HG03571 (cell line): Measurements from ENCODE around the gene INPP5D.
A peak's percentile ranks its signal among the peaks of the same experiment; 100 is the strongest.

Experiments
- ATAC-seq: cut with Tn5 transposase; IDR thresholded peaks from one replicate; pipeline ENCODE4 v1.9.1; 2021; ENCODE audit not compliant: unreplicated experiment

The INPP5D gene

GRCh38 chr2:233072838-233073237, 12.7 kb downstream of the INPP5D start:
- no peak for ATAC-seq

- ATAC-seq: no peak
These were observed 14.0 kb downstream of the INPP5D start for GRCh38 chr2:233074106-233074505.

- peak; percentile 31 for ATAC-seq
These were observed 15.2 kb downstream of the INPP5D start for GRCh38 chr2:233075141-233075965.

GRCh38 chr2:233075966-233076339, 15.8 kb downstream of the INPP5D start:
- peak; percentile 54 for ATAC-seq

GRCh38 chr2:233076749-233077148, 16.6 kb downstream of the INPP5D start:
- no peak for ATAC-seq

DNA sequence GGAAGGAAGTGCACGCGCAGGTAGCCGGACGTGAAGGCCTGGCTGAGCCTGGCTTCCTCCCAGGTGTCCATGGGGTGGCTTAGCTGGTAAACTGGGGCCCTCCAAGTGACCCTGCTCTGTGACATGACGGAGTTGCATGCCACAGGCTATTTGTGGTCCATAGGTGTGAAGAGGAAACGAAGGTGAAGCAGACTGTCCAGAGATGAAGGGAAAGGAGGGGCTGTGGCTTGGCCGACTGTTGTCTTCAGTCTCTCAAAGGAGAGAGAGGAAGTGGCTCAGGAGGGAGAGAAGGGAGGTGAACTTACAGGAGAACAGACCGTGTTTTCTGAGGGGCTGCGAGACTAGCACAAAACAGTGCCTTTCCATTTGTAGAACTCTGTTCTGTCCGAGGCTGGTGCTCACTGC, 19.3 kb downstream of the INPP5D start:
- ATAC-seq: peak; percentile 30

DNA sequence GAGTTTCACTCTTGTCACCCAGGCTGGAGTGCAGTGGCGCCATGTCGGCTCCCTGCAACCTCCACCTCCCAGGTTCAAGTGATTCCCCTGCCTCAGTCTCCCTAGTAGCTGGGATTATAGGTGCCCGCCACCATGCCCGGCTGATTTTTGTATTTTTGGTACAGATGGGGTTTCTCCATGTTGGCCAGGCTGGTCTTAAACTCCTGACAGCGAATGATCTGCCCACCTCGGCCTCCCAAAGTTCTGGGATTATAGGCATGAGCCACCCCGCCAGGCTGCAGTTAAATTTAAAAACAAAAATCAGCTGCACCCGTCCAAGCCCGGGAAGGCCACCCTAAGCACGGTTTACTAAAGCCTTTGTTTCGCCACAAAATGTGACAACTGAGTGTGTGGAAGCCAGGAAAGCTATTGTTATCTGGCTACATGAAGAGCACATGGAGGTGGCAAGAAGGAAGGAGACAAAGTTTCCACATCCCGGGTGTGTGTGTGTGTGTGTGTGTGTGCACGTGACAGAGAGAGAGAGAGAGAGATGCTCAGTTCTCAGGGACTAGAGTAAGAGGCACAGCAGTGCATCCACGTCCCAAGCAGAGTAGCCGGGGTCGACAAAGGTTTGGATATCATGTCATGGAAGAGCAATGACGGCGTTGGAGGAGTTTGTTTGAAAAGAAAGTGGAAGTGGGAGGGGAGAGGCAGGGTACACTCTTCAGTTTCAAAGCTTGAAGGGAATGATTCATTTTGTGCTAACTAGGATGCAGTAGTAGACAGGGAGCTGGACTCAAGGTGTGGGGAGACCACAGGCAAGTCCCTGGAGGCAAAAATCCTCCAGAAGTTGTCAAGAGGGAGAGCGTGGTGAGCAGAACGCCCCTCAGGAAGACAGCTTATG, 20.1 kb downstream of the INPP5D start:
- no peak for ATAC-seq

DNA sequence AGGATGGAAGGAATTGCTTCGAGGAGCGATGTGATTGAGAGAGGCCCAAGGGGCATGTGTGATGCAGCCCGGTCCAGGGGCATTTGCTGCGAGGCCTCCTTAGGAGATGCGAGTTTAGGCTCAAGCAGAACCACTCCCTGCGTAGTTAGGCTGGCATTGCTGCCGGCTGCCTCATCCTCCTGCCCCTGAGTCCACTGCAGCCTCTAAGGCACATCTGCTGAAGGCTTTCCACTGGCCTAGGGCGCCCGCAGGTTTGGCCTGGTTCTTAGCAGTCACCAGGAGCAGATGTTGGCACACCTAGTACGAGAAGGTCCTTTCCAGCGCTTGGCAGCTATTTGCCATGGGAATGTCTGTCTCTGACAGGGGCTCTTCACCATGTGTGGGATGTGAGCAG, 20.7 kb downstream of the INPP5D start:
- no peak for ATAC-seq

GRCh38 chr2:233081232-233081730, 21.1 kb downstream of the INPP5D start:
- ATAC-seq: no peak

- ATAC-seq: peak; percentile 0
These were observed 21.6 kb downstream of the INPP5D start for GRCh38 chr2:233081731-233082221.

DNA sequence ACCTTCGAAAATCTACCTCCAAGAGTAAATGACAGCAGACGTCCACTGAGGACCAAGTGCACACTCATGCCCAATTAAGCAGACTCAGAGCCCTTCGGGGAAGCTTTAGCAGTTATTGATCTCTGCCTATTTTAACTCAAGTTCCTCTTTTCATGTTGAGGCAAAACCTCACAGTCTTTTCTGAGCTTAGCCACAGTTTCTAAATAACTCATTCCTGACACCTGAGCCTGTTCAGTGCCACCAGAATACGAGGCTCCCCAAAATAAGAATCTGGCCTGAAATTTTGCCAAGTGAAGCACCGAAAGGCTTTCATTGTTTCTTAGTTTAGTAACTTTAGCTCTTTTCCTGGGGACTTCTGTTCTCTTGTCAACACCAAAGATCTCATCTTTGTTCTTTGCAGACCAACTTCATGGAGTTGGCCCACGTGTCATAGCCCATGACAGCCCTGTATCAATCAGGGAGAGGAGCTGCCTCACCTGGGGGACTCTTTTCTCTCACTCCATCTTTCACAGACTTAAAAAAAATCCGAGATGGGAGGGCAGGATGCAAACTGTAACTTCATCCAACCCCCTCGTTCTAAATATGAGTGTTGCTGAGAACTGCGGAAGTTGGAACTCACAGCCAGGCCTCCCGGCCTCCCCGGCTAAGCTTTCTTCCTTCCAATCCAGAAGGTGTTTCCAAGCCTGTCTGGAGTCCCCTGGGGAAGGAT, 22.2 kb downstream of the INPP5D start:
- peak; percentile 40 for ATAC-seq

- ATAC-seq: no peak
These were observed 23.0 kb downstream of the INPP5D start for GRCh38 chr2:233082931-233083755.

DNA sequence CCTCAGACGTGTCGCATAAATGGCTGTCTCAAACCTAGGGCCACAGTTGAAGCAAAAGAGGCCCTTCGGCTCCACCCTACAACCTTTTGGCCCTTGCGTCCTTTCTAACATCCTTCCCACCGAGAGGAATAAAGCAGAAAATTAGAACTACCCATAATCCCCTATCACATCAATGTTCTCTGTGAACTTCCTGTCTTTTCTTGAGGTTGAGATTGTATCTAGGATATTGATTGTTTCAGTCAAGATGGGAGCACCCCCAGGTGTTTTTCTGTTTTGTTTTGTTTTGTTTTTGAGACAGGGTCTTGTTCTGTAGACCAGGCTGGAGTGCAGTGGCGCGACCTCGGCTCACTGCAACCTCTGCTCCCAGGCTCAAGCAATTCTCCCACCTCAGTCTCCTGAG, 23.6 kb downstream of the INPP5D start:
- ATAC-seq: no peak

DNA sequence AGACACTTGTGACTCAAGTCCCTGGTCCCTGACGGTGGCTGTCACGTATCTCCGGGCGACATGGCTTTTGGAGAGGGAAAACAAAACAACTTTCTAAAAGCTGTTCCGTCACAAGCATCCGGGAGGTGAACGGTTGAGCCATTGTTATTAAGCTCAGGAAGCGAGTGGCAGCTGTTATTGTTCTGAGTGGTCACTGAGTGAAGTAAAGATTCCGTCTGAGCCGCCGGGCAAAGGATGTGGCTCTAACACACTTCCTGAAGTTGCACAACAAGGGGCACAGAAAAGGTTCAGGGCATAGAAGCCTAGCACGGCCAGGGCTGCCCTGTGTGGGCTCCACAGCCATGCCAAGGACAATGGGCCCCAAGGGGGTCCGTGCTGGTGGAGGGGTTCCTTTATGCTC, 24.3 kb downstream of the INPP5D start:
- no peak for ATAC-seq

- ATAC-seq: no peak
These were observed 25.1 kb downstream of the INPP5D start for GRCh38 chr2:233085037-233085838.

GRCh38 chr2:233085839-233086150, 25.7 kb downstream of the INPP5D start:
- no peak for ATAC-seq

DNA sequence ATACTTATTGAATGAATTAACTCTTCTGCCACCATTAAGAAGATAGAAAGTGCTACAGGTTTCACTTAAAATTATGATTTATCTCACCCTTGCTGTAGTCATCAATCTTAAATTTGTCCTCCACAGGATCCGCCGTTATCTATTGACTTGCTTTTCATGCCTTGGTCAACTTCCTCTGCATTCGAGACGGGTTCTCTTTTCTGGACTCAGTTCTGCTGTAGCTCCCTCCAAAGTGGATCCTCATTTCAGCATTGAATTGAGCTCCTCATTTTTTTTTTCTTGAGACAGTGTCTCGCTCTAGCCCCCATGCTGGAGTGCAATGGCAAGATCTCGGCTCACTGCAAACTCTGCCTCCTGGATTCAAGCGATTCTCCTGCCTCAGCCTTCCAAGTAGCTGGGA, 27.6 kb downstream of the INPP5D start:
- no peak for ATAC-seq

DNA sequence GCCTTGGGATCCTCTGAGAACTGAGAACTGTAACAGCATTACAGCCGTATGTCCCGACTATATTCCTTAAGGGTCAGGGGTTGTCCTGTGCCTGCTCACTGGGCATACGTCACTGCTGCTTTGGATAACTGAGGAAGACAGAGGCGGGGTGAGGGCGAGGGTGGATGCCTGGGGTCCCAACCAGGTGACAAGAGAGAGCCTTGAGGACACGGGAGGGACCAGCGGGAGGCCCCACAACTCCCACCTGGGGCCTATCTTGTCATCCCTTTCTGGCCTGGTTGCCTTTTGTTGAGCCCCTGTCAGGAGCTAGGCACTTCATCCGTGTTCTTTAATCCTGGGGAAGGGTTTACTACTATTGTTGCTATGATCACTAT, 28.8 kb downstream of the INPP5D start:
- ATAC-seq: no peak

DNA sequence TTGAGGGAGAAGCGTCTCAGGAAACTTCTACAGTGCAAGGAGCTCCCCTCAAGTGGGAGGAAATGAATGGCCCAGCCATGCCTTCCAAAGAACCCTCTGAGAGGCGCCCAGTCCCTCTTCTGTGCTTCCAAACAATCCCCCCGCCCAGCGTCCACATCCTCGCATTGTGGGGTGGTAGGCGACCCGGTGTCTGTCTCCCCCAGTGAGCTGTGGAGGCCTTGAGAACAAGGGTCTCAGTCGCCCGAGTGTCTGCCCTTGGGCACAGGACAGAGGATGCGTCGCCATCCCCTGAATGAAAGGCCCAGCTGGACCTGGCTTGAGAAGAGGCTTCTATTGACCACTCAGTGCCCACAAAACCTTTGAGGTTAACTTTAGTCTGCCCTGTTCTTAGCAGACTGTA, 29.7 kb downstream of the INPP5D start:
- ATAC-seq: no peak

GRCh38 chr2:233090879-233091278, 30.7 kb downstream of the INPP5D start:
- no peak for ATAC-seq
